Measurements from ENCODE around the gene GNB5. TPM values are rescaled to one million over a fixed set of nuclear protein-coding genes. Genes with fewer than 3 reads are reported as not detected.

The GNB5 gene
- total RNA-seq, 1 experiment from 2014 or later: 29.8 TPM

DNA sequence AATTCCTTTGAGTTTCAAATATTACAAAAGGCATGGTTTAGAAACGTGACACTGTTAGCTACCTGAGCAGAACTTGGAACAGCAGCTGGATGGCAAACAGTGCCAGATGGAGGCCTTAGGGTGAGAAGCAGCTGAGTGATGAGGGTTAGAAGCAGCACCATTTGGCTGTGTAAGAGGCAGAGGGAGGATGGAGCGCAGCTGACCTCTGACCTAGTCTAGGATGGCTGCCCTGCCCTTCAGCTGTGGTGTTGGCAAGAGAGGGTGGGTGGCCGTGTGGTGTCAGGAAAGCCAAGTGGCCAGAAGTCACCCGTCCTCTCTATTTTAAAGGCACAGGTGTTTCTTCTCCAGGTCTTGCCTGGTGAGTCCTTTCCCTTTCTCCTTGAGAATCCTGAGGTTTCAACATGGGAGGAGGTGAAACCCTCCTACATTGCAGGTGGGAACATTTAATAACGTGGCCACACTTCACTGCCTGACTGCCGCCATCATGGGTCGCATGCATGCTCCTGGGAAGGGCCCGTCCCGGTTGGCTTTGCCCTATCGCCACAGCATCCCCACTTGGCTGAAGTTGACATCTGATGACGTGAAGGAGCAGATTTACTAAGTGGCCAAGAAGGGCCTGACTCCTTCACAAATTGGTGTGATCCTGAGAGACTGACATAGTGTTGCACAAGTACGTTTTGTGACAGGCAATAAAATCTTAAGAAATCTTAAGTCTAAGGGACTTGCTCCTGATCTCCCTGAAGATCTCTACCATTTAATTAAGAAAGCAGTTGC is 96.2 kb downstream of the GNB5 start:
- H3K79me1 ChIP-seq (ENCODE audit: insufficient read depth, low read depth, low read length, poor library complexity, severe bottlenecking): no peaks in the 10 kb centered on the region
- no peak overlapping the region for H3K4ac ChIP-seq (ENCODE audit: low read depth, low read length)
- H3K27me3 ChIP-seq (ENCODE audit: insufficient read depth, low read length): no peaks in the 10 kb centered on the region
- no peaks in the 10 kb centered on the region for H3K79me2 ChIP-seq (ENCODE audit: insufficient read depth, low read length)
- H3K14ac ChIP-seq (ENCODE audit: insufficient read depth, low read length): no peak overlapping the region
- no peaks in the 10 kb centered on the region for H3K4me1 Mint-ChIP-seq
- H2BK20ac ChIP-seq (ENCODE audit: low read depth, low read length, poor library complexity, severe bottlenecking): no peak overlapping the region
- H3K9ac ChIP-seq (ENCODE audit: extremely low read depth, insufficient read length, low read length): no peak overlapping the region
- no peak overlapping the region for H4K5ac ChIP-seq (ENCODE audit: insufficient read length, low read depth, low read length)
- H3K23me2 ChIP-seq (ENCODE audit: insufficient read length, low read depth, low read length, poor library complexity, severe bottlenecking): no peaks in the 10 kb centered on the region
- H2AFZ ChIP-seq (ENCODE audit: low read length): no peak overlapping the region
- H2BK120ac ChIP-seq (ENCODE audit: low read depth, low read length, poor library complexity, severe bottlenecking): no peak overlapping the region
- no peak for DNase-seq
- H2AK5ac ChIP-seq (ENCODE audit: insufficient read length, low read length): no peak overlapping the region
- H3K18ac ChIP-seq (ENCODE audit: insufficient read length, low read depth, low read length): no peak overlapping the region
- H3K9me3 ChIP-seq (ENCODE audit: control insufficient read depth, low read depth, low read length): no peaks in the 10 kb centered on the region
- no peak overlapping the region for H4K8ac ChIP-seq (replicated peaks; ENCODE audit: insufficient read length, low read depth, low read length)
- H3K27ac ChIP-seq (ENCODE audit: insufficient read length, low read depth, low read length): no peak overlapping the region
- H2BK15ac ChIP-seq (ENCODE audit: low read depth, low read length): no peak overlapping the region
- no peaks in the 10 kb centered on the region for H3K4me1 ChIP-seq (ENCODE audit: insufficient read depth, low read length)
- TF ChIP-seq, protein P1, sequence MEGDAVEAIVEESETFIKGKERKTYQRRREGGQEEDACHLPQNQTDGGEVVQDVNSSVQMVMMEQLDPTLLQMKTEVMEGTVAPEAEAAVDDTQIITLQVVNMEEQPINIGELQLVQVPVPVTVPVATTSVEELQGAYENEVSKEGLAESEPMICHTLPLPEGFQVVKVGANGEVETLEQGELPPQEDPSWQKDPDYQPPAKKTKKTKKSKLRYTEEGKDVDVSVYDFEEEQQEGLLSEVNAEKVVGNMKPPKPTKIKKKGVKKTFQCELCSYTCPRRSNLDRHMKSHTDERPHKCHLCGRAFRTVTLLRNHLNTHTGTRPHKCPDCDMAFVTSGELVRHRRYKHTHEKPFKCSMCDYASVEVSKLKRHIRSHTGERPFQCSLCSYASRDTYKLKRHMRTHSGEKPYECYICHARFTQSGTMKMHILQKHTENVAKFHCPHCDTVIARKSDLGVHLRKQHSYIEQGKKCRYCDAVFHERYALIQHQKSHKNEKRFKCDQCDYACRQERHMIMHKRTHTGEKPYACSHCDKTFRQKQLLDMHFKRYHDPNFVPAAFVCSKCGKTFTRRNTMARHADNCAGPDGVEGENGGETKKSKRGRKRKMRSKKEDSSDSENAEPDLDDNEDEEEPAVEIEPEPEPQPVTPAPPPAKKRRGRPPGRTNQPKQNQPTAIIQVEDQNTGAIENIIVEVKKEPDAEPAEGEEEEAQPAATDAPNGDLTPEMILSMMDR (conservative IDR thresholded peaks at IDR 0.05): no peak
- H4K91ac ChIP-seq (ENCODE audit: insufficient read length, low read depth, low read length): no peak overlapping the region
- no peak overlapping the region for H3T11ph ChIP-seq (ENCODE audit: low read length)
- whole genome bisulfite sequencing (ENCODE audit: extremely low coverage, insufficient read length, low lambda C conversion rate): no CpG with 5 or more reads among the region's 12 CpGs
- H3K23ac ChIP-seq (ENCODE audit: insufficient read length, low read depth, low read length): no peak overlapping the region
- no peaks in the 10 kb centered on the region for H4K20me1 ChIP-seq (ENCODE audit: control insufficient read depth, insufficient read depth, insufficient read length)
- H3K56ac ChIP-seq (ENCODE audit: insufficient read length, low read depth, low read length): no peak overlapping the region
- H2BK5ac ChIP-seq (ENCODE audit: insufficient read length, low read length): no peak overlapping the region
- H3K4me2 ChIP-seq (ENCODE audit: insufficient read depth, insufficient read length, low read length): no peak overlapping the region
- H3K9me3 Mint-ChIP-seq: peaks cover 4 to 6% of the 10 kb centered on the region in 2 experiments; a peak in 4 of 5 replicates
- no peak overlapping the region for H3K4me3 Mint-ChIP-seq
- H3K27ac Mint-ChIP-seq: no peak overlapping the region; a peak in 1 of 7 replicates
- H3K27me3 Mint-ChIP-seq (ENCODE audit: low read depth): no peaks in the 10 kb centered on the region
- H3K36me3 Mint-ChIP-seq (ENCODE audit: insufficient read depth in 1 of 3, low read depth in 3 of 3): 0 out of 7 replicates have a peak, but pooled peaks cover 0 to 4% (median 0%) of the 10 kb centered on the region in 3 experiments
- no peak overlapping the region for H2BK12ac ChIP-seq (ENCODE audit: insufficient read length, low read depth, low read length)

Measured in H9 (cell line).